ENCODE data around the gene PEAK3.
"Not testable (repeated sequence)": the region's sequence is repeated elsewhere in the genome, so short reads cannot be mapped to it uniquely, and the experiment has no call there.

The PEAK3 gene

DNA sequence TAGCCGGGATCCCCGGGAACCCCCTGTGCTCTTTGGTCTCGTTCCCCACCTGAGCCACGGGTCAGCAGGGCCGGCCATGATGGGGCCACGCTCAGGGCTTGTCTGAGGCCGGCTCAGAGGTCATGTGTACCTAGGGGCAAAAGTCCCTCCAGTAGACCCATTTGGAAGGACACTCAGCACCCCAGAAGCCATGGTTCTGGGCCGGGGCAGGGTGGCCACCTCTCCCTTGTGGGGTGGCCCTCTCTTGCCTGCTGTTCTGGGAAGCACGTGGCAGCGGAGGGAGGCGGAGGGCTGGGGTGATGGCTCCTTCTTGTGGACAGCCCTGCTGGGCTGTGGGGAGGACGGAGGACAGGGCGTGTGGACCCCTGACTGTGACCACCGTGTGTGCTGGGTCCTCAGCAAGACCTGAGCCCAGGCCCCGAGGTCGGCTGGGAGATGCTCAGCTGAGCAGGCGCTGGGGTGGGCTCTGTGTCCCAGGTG is 6.4 kb upstream of the PEAK3 start:
- no peak for DNase-seq

- DNase-seq = no peak
Observed at GRCh38 chr19:2287585-2288337, 5.8 kb upstream of the PEAK3 start.

DNA sequence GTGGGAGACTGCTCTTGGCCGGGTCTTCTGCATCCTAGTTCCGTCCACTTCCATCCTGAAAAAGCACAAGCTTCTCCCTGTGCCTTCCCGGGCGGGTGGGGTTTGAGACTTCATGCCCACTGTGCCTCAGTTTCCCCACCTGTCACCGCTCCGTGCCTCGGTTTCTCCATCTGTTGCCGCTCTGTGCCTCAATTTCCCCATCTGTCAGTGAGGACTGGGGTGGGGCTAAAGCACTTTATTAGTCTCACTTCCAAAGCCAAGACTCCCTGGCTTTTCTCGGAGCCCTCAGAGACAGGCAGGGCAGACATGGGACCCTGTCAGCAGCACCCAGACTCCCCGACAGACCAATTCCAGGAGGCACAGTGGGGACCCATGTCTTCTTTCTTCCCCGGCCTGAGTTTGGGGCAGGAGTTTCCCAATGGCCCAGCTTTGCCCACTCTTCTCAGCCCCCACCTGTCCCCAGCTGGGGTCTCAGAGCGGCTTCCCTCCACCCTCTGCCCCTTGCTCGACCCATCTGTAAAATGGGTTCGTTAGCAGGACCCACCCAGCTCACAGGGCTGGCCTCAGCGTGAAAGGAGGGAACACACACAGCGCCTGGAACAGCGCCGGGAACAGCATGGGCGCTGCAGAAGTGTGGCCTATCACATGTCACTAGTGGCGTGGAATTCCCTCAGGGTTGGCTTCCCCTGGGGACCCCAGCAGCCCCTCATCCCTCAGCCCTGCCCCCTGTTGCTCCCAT is 4.6 kb upstream of the PEAK3 start:
- no peak for DNase-seq

DNA sequence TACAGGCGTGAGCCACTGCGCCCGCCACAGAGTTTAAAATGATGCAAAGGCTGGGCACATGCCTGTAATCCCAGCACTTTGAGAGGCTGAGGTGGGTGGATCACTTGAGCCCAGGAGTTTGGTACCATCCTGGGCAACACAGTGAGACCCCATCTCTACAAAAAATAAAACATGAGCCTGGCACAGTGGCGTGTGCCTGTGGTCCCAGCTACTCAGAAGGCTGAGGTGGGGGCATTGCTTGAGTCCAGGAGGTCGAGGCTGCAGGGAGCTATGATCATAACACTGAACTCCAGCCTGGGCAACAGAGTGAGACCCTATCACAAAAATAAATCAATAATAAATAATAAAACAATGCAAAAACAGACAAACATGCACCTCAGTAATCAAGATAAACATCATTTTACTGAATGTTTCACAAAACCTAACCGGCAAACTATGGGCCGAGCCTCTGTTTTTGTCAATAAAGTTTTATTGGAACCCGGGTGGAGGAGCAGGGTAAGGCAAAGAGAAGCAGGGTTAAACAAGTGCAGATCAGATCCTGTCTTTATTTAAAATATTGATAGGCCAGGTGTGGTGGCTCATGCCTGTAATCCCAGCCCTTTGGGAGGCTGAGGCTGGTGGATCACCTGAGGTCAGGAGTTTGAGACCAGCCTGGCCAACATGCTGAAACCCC is 2.0 kb upstream of the PEAK3 start:
- no peak for DNase-seq

DNA sequence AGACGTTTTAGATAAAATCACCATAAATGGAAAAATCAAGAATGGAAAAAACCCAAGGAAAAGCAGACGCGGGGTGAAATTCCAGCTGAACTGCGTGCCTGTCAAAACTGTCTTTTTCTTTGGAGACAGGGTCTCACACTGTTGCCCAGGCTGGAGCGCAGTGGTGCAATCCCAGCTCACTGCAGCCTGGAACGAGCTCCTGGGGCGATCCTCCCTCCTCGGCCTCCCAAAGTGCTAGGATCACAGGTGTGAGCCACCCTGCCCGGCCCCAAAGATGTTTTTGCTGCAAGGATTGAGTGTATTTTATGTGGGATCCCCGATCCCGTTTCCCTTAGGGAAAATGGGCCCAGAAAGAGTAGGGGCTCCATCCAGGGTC is 875 bp upstream of the PEAK3 start:
- no peak for DNase-seq

DNA sequence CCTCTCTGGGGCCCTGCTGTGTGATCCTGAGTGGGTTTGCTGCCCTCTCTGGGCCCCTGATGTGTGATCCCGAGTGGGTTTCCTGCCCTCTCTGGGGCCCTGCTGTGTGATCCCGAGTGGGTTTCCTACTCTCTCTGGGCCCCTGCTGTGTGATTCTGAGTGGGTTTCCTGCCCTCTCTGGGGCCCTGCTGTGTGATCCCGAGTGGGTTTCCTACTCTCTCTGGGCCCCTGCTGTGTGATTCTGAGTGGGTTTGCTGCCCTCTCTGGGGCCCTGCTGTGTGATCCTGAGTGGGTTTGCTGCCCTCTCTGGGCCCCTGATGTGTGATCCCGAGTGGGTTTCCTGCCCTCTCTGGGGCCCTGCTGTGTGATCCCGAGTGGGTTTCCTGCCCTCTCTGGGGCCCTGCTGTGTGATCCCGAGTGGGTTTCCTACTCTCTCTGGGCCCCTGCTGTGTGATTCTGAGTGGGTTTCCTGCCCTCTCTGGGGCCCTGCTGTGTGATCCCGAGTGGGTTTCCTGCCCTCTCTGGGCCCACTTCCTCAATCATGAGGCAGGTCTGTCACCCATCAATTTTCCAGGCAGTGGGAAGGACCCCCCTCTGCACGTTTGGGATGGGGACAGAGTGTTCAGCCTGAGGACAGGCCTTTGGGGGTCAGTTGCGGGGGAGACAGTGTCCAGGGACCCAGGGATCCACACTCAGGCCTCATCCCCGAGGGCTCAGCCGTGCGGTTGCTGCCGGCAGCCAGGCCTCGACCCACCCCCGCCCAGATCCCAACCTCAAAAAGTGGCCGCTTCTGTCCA is 512 bp downstream of the PEAK3 start:
- not testable (repeated sequence) for DNase-seq

GRCh38 chr19:2280633-2281264 is 1.2 kb downstream of the PEAK3 start:
- no peak for DNase-seq

DNA sequence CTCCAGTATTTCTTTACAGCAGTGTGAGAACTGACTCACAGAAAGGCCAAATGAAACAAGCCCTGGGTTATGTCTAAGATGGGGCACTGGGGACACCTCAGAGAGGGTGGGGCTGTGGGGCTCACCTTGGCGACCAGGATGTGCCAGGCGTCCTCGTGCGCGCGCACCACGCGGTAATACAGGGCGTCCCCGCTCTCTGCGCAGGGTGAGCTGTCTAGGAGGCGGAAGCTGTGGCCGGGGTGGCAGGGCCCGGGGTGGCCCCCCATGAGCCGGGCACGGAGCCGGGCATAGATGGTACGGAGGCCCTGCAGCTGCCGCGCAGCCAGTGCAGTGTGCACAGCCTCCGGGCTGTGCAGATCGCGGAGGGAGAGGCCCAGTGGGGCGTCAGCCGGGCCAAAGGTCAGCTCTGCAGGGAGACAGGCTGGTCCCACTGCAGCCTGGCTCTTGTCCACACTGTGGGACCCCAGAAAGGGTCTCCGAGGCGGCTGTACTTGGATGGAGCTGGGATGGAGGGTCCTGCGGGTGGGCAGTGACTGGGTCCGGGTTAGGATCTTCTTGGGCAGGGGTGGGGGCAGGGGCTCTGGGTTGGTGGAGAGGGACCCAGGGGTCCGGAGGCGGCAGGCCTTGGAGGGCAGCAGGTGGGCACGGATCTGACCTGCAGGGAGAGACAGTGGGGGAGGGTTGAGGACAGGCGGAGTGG is 3.4 kb downstream of the PEAK3 start:
- DNase-seq = no peak

DNA sequence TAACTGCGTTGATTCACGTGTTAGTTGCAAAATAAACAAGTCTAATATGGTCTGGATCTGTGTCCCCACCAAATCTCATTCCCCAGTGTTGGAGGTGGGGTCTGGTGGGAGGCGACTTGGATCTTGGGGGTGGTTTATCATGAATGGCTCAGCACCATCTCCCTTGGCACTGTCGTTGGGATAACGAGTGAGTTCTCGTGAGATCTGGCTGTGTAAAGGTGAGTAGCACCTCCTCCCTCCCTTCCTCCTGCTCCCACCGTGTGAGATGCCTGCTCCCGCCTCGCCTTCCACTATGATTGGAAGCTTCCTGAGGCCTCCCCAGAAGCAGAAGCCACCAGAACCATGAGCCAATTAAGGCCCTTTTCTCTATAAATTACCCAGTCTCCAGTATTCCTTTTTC is 4.8 kb downstream of the PEAK3 start:
- no peak for DNase-seq

GRCh38 chr19:2276429-2276986 is 5.5 kb downstream of the PEAK3 start:
- no peak for DNase-seq

GRCh38 chr19:2275588-2276428 is 6.2 kb downstream of the PEAK3 start:
- DNase-seq = no peak

GRCh38 chr19:2274931-2275535 is 6.9 kb downstream of the PEAK3 start:
- peak; percentile 62 to 66 for DNase-seq

DNA sequence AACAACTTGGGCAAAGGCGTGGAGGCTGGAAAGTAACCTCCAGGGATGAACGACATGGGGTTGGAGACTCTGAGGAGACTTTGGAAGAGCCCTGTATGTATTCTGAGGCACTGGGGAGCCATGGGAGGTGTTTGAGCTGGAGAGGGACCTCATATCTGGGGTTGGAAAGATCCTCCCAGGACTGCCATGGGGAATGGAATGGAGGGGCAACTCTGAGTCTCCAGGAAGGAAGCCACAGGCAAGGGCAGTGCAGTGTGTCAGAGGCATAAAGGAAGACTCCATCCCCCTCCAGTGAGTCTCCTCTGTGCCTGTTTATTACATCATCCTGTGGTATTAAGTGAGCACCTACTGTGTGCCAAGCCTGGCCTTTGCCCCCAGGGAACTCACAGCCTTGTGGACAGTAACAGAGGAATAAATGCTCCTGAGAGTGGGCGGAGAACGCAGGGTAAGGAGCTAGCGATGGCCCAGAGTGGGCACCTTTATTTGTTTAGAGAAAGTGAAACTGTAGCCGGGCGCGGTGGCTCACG is 7.7 kb downstream of the PEAK3 start:
- DNase-seq = no peak

DNA sequence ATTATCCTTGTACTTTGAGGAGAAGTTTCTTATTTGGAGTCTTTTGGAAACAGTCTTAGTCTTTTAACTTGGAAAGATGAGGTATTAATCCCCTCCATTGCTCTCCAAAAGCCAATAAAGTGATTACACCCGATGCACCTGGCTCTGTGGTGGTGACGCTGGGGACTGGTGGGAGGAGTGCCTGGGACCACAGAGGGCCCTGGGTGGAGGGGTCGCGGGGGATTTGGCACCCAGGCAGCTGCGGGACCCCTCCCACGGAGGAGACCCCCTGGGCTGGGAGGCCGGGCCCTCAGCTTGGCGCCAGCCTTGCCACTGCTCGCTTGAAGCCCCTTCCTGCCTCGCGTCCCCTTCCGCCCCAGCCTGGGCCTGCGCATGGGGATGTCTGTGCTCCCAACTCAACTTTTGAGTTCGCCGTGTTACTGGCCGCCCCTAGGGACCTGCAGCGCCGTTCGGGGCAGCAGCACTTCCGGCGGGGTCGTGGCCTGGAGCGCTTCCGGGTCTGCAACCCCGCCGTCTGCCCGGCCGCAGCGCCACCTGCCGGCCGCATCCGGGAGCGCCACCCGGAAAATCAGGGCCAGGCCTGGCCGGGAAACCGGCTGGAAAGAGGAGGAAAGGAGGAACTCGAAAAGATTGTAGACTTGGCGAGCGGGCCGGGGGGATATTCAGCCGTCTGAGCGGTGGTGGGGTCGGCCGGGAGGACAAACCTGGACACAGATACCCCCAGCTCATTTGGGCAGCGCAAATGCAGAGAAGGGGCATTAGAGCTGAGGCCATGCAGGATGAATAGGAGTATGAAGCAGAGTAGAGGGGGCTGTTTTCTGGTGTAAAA is 8.4 kb downstream of the PEAK3 start:
- peak; percentile 87 to 90 for DNase-seq

- DNase-seq = peak; percentile 38 to 48
Observed at GRCh38 chr19:2271234-2272103, 10.5 kb downstream of the PEAK3 start.

DNA sequence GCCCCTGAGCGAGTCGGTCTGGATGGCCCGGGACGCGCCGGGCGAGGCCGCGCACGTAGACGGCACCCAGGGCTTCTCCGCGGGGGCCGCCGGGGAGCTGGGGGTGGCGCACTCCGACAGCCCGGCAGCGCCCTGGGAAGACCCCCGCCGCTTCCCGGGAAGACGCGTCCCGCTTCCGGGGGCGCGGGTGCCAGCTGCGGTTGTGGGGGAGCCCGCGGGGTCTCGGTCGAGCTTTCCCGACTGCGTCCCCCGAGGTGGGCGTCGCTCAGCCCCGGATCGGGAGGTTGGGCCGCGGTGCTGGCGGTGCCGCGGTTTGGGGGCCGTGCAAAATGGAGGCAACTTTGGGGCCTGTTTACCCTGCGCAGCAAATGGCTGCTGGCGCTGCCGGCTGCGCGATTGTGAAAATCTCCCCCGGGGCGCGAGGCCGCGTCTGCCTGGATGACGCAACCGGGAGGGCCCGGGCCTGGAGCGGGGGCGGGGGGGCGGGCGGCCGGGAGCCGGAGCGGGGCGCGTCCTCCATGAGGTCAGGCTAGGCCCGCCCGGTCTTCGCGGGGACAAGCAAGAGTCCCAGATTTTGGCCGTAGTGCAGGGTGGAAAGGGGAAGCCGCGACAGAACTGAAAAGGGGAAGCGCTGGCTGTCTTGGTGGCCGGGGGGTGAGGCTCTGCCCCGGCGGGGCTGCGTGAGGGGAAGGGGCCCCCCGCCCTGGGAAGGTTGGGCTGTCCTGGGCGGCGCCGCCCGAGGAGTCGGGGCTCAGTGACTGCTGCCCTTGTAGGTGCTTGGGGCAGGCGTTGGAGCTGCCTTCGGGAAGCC is 11.3 kb downstream of the PEAK3 start:
- DNase-seq = peak; percentile 69 to 80

- DNase-seq = peak in 1 of 2 experiments; percentile 45
Observed at GRCh38 chr19:2270157-2270422, 11.9 kb downstream of the PEAK3 start.
